GM21717 (cell line): Measurements from ENCODE around the gene EIF5AL1.
"Not testable (repeated sequence)": the region's sequence is repeated elsewhere in the genome, so short reads cannot be mapped to it uniquely, and the experiment has no call there.

Source experiments
- ATAC-seq: cut with Tn5 transposase; IDR thresholded peaks from one replicate; pipeline ENCODE4 v1.9.1; 2021; ENCODE audit warnings: mild to moderate bottlenecking, moderate library complexity; ENCODE audit not compliant: unreplicated experiment

EIF5AL1 gene

GRCh38 chr10:79509306-79509933 is 2.9 kb upstream of the EIF5AL1 start:
- not testable (repeated sequence) for ATAC-seq

- ATAC-seq: not testable (repeated sequence)
Measured at GRCh38 chr10:79509934-79510508, 2.3 kb upstream of the EIF5AL1 start.

GRCh38 chr10:79516532-79517205 is 4.3 kb downstream of the EIF5AL1 start:
- not testable (repeated sequence) for ATAC-seq

GRCh38 chr10:79517567-79517966 is 5.2 kb downstream of the EIF5AL1 start:
- not testable (repeated sequence) for ATAC-seq

GRCh38 chr10:79521751-79522150 is 9.4 kb downstream of the EIF5AL1 start:
- not testable (repeated sequence) for ATAC-seq

- ATAC-seq: not testable (repeated sequence)
Measured at GRCh38 chr10:79522464-79522863, 10.1 kb downstream of the EIF5AL1 start.

- ATAC-seq: not testable (repeated sequence)
Measured at GRCh38 chr10:79523157-79523853, 11.0 kb downstream of the EIF5AL1 start.

GRCh38 chr10:79525049-79525710 is 12.8 kb downstream of the EIF5AL1 start:
- ATAC-seq: peak; percentile 88

GRCh38 chr10:79528261-79528660 is 15.9 kb downstream of the EIF5AL1 start:
- ATAC-seq: not testable (repeated sequence)

GRCh38 chr10:79533142-79533902 is 21.0 kb downstream of the EIF5AL1 start:
- ATAC-seq: not testable (repeated sequence)

GRCh38 chr10:79533903-79534175 is 21.5 kb downstream of the EIF5AL1 start:
- ATAC-seq: not testable (repeated sequence)

GRCh38 chr10:79538311-79538710 is 26.0 kb downstream of the EIF5AL1 start:
- not testable (repeated sequence) for ATAC-seq

- ATAC-seq: peak; percentile 95
Measured at GRCh38 chr10:79540930-79541329, 28.6 kb downstream of the EIF5AL1 start.

- ATAC-seq: no peak
Measured at GRCh38 chr10:79542626-79543025, 30.3 kb downstream of the EIF5AL1 start.

GRCh38 chr10:79544408-79544807 is 32.1 kb downstream of the EIF5AL1 start:
- not testable (repeated sequence) for ATAC-seq

- not testable (repeated sequence) for ATAC-seq
Measured at GRCh38 chr10:79544926-79545659, 32.8 kb downstream of the EIF5AL1 start.

GRCh38 chr10:79547128-79547527 is 34.8 kb downstream of the EIF5AL1 start:
- not testable (repeated sequence) for ATAC-seq

GRCh38 chr10:79547973-79548372 is 35.6 kb downstream of the EIF5AL1 start:
- no peak for ATAC-seq

- no peak for ATAC-seq
Measured at GRCh38 chr10:79552143-79552542, 39.8 kb downstream of the EIF5AL1 start.
